BLaER1 (cell line): Measurements from ENCODE around the gene ACSL3.
A peak's percentile ranks its signal among the peaks of the same experiment; 100 is the strongest.

Source experiments
- H3K27ac ChIP-seq: shearing (Covaris generic); formaldehyde crosslinking; 2 replicates; pipeline ENCODE4 v1.8.1; 2022
- H3K27me3 ChIP-seq: shearing (Covaris generic); formaldehyde crosslinking; 2 replicates; pipeline ENCODE4 v1.8.1; 2022
- H3K36me3 ChIP-seq: shearing (Covaris generic); formaldehyde crosslinking; 2 replicates; pipeline ENCODE4 v1.8.1; 2022
- H3K4me1 ChIP-seq: shearing (Covaris generic); formaldehyde crosslinking; 2 replicates; pipeline ENCODE4 v1.8.1; 2022
- H3K4me2 ChIP-seq: shearing (Covaris generic); formaldehyde crosslinking; 2 replicates; pipeline ENCODE4 v1.8.1; 2022
- H3K4me3 ChIP-seq: shearing (Covaris generic); formaldehyde crosslinking; 2 replicates; pipeline ENCODE4 v1.8.1; 2022
- H3K9ac ChIP-seq: shearing (Covaris generic); formaldehyde crosslinking; 2 replicates; pipeline ENCODE4 v1.8.1; 2022
- H3K9me3 ChIP-seq: shearing (Covaris generic); formaldehyde crosslinking; 2 replicates; pipeline ENCODE4 v1.8.1; 2022
- H4K20me1 ChIP-seq: shearing (Covaris generic); formaldehyde crosslinking; 2 replicates; pipeline ENCODE4 v1.8.1; 2022
- Cebpa-rat ChIP-seq: shearing (Covaris generic); IDR thresholded peaks from 2 replicates; pipeline ENCODE4 v1.8.1; 2022

Gene ACSL3

DNA sequence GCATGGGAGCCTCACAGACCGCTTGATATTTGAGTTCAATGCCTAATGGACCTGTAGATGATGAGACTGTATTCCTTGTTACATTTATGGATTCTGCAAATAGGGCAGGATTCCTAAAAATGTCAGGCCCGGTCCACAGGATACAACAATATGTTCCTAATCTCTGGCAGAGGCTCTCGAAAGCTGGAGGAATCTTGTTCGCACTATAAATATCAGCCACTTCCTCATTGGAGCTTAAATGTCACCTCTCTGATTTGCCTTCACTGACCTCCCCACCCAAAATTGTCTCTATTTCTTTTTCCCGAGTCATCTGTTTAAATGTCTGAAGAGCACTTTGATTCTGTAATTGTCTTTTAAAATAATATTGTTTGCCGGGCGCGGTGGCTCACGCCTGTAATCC lies 12.0 kb upstream of the ACSL3 start:
- Histone ChIP-seq H4K20me1 (no peaks in the 10 kb centered on the region), H3K4me2 (no peak overlapping the region), H3K9me3 (no peaks in the 10 kb centered on the region), H3K4me3 (no peak overlapping the region), H3K9ac (no peak overlapping the region), H3K36me3 (no peaks in the 10 kb centered on the region), H3K4me1 (no peaks in the 10 kb centered on the region), H3K27ac (no peak overlapping the region), H3K27me3 (no peaks in the 10 kb centered on the region)
- no peak for TF ChIP-seq Cebpa-rat

GRCh38 chr2:222851956-222852617 lies 8.7 kb upstream of the ACSL3 start:
- no peaks in the 10 kb centered on the region for H4K20me1 ChIP-seq
- no peak overlapping the region for H3K27ac ChIP-seq
- H3K4me1 ChIP-seq = no peaks in the 10 kb centered on the region
- H3K36me3 ChIP-seq = no peaks in the 10 kb centered on the region
- H3K9ac ChIP-seq = no peak overlapping the region
- peak; percentile 71; the same call in 1 of the 2 replicates for TF ChIP-seq Cebpa-rat
- no peak overlapping the region for H3K4me2 ChIP-seq
- H3K4me3 ChIP-seq = no peak overlapping the region
- no peaks in the 10 kb centered on the region for H3K9me3 ChIP-seq
- no peaks in the 10 kb centered on the region for H3K27me3 ChIP-seq

DNA sequence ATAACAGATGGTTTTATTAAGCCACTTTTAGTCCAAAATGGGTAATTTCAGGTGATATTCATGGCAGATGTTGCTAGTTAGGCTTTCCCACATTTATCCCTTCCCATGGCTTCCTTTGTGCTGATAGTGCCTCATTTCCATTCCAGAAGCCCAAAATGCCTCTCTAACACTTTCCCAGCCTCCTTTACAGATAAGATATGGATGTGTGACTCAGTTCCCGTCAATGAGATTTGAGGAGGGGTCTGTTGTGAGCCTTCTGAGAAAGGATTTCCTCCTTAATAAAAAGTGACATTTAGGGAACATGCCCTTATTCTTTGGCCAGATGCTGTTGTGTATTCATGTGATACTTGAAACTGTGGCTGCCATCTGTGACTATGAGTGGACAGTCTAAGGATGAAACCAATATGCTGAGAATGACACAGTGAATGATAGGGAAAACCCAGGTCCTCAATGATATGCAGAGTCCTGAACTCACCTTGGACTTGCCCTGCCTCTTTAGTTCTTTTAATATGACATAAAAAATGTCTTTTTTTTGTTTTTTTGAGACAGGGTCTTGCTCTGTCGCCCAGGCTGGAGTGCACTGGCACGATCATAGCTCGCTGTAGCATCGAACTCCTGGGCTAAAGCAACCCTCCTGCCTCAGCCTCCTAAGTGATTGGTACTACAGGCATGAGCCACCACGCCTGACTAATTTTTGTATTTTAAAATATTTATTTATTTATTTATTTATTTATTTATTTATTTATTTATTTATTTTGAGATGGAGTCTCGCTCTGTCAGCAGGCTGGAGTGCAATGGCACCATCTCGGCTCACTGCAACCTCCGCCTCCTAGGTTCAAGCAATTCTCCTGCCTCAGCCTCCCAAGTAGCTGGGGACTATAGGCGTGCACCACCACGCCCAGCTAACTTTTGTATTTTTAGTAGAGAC lies 5.8 kb upstream of the ACSL3 start:
- no peaks in the 10 kb centered on the region for H3K27me3 ChIP-seq
- no peak overlapping the region for H3K4me2 ChIP-seq
- H4K20me1 ChIP-seq = no peaks in the 10 kb centered on the region
- H3K4me1 ChIP-seq = peaks cover 13% of the 10 kb centered on the region
- no peak overlapping the region for H3K4me3 ChIP-seq
- H3K27ac ChIP-seq = no peak overlapping the region
- no peak overlapping the region for H3K9ac ChIP-seq
- TF ChIP-seq Cebpa-rat = no peak
- H3K36me3 ChIP-seq = no peaks in the 10 kb centered on the region
- no peaks in the 10 kb centered on the region for H3K9me3 ChIP-seq

GRCh38 chr2:222859786-222860612 lies 837 bp upstream of the ACSL3 start:
- no peak for TF ChIP-seq Cebpa-rat
- Histone ChIP-seq H3K9ac (peak overlapping the region; percentile 30; the same call in 1 of the 2 replicates), H3K27ac (peak overlapping the region; percentile 97)

GRCh38 chr2:222861411-222862105 lies 722 bp downstream of the ACSL3 start:
- Histone ChIP-seq H3K27ac (peak overlapping the region; percentile 97), H3K4me1 (peaks cover 49% of the 10 kb centered on the region)

More at GRCh38 chr2:222859786-222860612, 837 bp upstream of the ACSL3 start:
- peaks cover 47% of the 10 kb centered on the region for H3K4me1 ChIP-seq
- peak overlapping the region; percentile 98 for H3K4me3 ChIP-seq
- H3K9me3 ChIP-seq = no peaks in the 10 kb centered on the region
- no peaks in the 10 kb centered on the region for H3K27me3 ChIP-seq
- H3K4me2 ChIP-seq = peak overlapping the region; percentile 85
- no peaks in the 10 kb centered on the region for H3K36me3 ChIP-seq
- peaks cover 41% of the 10 kb centered on the region for H4K20me1 ChIP-seq

DNA sequence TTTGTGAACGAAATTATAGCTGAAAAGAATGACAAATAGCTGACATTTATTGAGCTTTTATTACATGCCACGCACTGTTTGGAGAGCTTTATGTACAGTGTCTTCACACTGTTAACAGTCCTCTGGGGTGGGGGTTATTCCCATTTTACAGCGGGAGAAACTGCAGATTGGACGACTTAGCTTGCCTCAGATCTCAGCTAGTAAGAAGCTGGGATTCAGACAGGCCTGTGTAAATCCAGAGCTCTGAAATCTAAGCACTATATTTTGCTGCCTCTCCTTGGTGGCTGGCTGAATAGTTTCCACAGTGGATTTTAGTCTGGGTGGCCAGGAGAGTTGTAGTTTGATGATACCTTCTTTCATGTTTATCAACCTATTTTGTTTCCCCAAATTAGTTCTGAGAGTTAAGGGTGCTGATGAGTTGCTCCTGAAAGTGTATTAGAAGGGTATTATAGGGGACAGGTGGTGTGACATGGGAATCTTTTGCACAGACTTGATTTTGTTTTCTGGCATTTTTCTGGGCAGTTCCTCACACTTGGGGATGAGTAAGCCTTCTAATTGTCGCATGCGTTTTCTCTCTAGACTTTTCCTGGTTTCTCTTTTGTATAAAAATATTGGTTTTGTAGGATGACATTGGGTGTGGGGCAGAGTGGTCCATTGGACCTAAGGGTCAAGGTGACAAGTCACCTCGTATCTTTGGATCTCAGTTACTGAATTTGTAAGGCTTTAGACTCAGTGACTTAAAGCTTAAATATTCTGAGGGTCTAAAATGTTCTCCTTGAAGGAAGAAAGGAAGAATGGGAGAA lies 1.5 kb downstream of the ACSL3 start:
- H3K36me3 ChIP-seq = no peaks in the 10 kb centered on the region
- H3K27ac ChIP-seq = peak overlapping the region; percentile 97
- peak overlapping the region; percentile 98 for H3K4me3 ChIP-seq
- H3K9ac ChIP-seq = peak overlapping the region; percentile 97
- H3K4me2 ChIP-seq = peak overlapping the region; percentile 95
- H3K9me3 ChIP-seq = no peaks in the 10 kb centered on the region
- H3K27me3 ChIP-seq = no peaks in the 10 kb centered on the region
- peaks cover 49% of the 10 kb centered on the region for H3K4me1 ChIP-seq
- peaks cover 61% of the 10 kb centered on the region for H4K20me1 ChIP-seq
- no peak for TF ChIP-seq Cebpa-rat

More at GRCh38 chr2:222861411-222862105, 722 bp downstream of the ACSL3 start:
- no peaks in the 10 kb centered on the region for H3K36me3 ChIP-seq
- peak overlapping the region; percentile 98 for H3K4me3 ChIP-seq
- peak overlapping the region; percentile 97 for H3K9ac ChIP-seq
- H3K4me2 ChIP-seq = peak overlapping the region; percentile 95
- H3K9me3 ChIP-seq = no peaks in the 10 kb centered on the region
- H4K20me1 ChIP-seq = peaks cover 55% of the 10 kb centered on the region
- no peaks in the 10 kb centered on the region for H3K27me3 ChIP-seq
- TF ChIP-seq Cebpa-rat = no peak

DNA sequence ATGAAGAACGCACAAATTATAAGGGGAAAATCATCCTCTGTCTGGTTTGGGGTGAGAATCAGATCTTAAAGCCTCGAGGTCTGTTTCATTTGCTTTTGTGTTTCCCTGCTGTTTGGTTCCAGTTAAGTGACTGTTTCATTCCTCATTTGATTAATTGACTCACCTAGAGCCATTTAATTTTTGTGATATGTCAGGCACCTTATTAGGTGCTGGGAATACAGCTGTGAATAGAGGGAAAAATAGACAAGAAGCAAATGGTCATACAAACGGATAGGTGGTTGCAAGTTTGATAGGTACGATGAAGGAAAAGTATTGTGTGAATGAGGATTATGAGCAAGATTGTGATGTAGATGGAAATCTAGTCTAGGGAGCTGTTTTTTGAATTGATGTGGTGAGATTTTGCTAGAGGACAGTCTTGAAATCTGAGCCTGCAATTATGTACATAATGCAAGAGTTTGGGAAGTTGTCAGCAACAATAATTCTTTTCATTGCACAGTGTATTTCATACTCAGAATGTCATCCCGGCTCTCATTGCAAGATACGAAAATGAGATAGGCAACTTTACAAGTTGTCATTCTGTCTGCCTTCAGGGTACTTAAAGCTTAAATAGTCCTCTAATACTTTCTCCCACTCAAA lies 2.2 kb downstream of the ACSL3 start:
- H3K4me1 ChIP-seq = peaks cover 49% of the 10 kb centered on the region
- peak overlapping the region; percentile 98; the same call in 1 of the 2 replicates for H3K4me3 ChIP-seq
- H3K9ac ChIP-seq = peak overlapping the region; percentile 97; the same call in 1 of the 2 replicates
- H3K36me3 ChIP-seq = no peaks in the 10 kb centered on the region
- H3K27ac ChIP-seq = 0 out of 2 replicates have a peak overlapping the region, but pooled peaks have one; percentile 97
- peaks cover 68% of the 10 kb centered on the region for H4K20me1 ChIP-seq
- no peaks in the 10 kb centered on the region for H3K9me3 ChIP-seq
- TF ChIP-seq Cebpa-rat = no peak
- no peaks in the 10 kb centered on the region for H3K27me3 ChIP-seq
- H3K4me2 ChIP-seq = peak overlapping the region; percentile 95

DNA sequence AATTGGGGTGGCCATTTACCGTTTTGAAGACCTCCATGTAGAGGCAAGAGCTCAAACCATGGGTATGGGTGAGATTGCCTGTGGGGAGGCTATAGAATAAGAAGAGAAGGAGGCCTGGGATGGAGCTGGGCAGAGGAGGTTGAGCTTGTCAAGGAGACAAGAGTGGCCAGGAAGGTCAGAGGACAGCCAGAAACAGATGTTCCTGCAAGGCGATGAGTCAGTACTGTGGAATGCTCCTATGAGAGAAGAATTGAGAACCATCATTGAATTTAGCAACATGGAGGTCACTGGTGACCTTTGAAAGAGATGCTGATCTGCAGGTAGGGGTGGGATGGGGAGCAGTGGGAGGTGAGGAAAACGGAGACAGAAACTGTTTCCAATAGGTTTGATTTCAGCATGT lies 3.5 kb downstream of the ACSL3 start:
- Histone ChIP-seq H3K4me3 (no peak overlapping the region), H3K4me1 (peaks cover 51% of the 10 kb centered on the region), H3K27me3 (no peaks in the 10 kb centered on the region), H4K20me1 (peaks cover 81% of the 10 kb centered on the region), H3K27ac (no peak overlapping the region), H3K36me3 (no peaks in the 10 kb centered on the region), H3K9me3 (no peaks in the 10 kb centered on the region), H3K9ac (no peak overlapping the region), H3K4me2 (peak overlapping the region; percentile 95)
- no peak for TF ChIP-seq Cebpa-rat
